GM12872 (cell line): Measurements from ENCODE around the gene TMEM121.

Experiments used
- TF ChIP-seq, protein P1 (sequence below): IDR thresholded peaks from 3 replicates; pipeline ENCODE4 v1.5.1; 2011; ENCODE audit warnings: low read depth, mild to moderate bottlenecking, low read length, moderate library complexity; ENCODE audit not compliant: insufficient read depth

TMEM121 gene

GRCh38 chr14:105503296-105503640, 23.1 kb upstream of the TMEM121 start:
- TF ChIP-seq, protein P1, sequence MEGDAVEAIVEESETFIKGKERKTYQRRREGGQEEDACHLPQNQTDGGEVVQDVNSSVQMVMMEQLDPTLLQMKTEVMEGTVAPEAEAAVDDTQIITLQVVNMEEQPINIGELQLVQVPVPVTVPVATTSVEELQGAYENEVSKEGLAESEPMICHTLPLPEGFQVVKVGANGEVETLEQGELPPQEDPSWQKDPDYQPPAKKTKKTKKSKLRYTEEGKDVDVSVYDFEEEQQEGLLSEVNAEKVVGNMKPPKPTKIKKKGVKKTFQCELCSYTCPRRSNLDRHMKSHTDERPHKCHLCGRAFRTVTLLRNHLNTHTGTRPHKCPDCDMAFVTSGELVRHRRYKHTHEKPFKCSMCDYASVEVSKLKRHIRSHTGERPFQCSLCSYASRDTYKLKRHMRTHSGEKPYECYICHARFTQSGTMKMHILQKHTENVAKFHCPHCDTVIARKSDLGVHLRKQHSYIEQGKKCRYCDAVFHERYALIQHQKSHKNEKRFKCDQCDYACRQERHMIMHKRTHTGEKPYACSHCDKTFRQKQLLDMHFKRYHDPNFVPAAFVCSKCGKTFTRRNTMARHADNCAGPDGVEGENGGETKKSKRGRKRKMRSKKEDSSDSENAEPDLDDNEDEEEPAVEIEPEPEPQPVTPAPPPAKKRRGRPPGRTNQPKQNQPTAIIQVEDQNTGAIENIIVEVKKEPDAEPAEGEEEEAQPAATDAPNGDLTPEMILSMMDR, result no peak

GRCh38 chr14:105503935-105504692, 22.3 kb upstream of the TMEM121 start:
- TF ChIP-seq, protein P1, result no peak

- TF ChIP-seq, protein P1, result no peak
These were observed 21.3 kb upstream of the TMEM121 start for GRCh38 chr14:105505101-105505500.

DNA sequence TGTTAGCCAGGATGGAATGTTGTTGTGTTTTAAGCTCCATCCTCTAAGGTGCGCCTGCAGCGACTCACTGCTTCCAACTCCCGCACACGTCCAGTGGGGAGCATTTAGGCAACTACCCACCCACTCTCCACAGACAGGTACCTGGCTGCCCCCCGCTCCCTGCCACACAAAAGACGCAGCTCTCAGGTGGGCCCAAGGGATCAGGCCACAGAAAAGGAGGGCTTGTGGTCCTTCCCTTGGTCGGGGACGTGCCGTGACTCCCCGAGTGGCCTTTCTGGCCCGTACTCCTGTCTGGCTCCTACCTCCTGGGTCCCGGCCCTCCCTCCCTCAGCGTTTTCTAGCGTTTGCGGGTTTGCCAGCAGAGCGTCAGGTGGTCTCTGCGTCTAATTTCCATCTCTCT, 19.1 kb upstream of the TMEM121 start:
- TF ChIP-seq, protein P1, result no peak

DNA sequence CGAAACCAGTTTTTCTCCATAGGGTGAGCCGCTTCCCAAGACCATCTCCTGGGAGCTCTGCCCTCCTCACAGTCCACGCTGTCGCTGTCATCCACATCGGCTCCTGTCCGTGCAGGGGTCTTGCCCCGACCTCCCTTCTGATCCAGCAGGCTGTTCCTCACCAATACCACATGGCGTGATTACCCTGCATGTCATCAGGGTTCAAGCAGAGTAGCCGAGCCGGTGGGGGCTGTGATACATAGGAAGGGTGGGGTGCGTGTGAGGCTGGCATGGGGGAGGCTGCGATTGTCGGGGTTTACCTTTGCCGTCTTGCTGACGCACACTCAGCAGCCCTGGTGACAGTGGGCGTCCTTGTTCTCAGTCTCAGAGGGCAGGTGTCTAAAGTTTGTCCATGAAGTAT, 18.3 kb upstream of the TMEM121 start:
- TF ChIP-seq, protein P1, result no peak

- TF ChIP-seq, protein P1, result no peak
These were observed 17.8 kb upstream of the TMEM121 start for GRCh38 chr14:105508601-105509000.

DNA sequence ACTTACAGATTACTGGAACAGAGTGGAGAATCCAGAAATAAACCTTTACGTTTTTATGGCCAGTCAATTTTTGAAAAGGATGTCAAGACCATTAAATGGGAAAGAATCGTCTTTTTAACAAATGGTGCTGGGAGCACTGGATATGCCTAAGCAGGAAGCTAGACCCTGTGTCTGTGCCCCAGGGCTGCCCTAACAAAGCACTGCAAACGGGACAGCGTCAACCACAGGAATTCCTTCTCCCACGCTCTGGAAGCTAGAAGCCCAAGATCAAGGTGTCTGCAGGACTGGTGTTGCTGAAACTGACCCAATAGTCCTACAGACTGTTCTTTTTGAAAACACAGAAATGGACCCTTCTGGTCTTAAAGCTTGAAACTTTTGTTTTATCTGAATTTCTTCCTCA, 9.3 kb upstream of the TMEM121 start:
- TF ChIP-seq, protein P1, result no peak
